ENCODE data around the gene SND1. TPM values are rescaled to one million over a fixed set of nuclear protein-coding genes. Genes with fewer than 3 reads are reported as not detected.

The SND1 gene
- total RNA-seq, 1 experiment from 2014 or later, result 147 TPM

DNA sequence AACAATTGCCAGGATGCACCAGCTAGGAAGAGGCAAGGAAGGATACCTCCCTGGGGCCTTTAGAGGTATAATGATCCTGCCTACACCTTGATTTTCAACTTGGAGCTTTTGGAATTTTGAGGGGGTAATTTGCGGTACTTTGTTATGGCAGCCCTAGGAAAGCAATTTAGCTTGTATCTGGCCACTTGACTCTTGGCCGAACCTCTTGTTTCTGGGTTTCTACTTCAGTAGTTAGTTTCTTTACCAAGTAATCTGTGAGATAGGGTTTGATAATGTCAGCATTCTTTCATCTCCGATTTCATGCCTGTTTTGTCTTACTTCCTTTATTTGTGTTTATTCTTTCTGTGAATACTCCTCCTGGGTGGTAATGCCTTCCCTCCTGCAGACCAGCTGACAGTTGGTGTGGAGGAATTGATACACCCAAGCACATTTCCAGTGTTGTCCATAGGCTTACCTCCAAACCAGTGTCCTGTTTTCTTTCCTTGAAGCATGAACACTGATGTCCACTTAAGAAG is 163.7 kb downstream of the SND1 start:
- DNase-seq, result peak in 1 of 2 experiments; percentile 33
- no peak overlapping the region for H3K27ac ChIP-seq
- 0 out of 2 replicates have a peak, but pooled peaks cover 4% of the 10 kb centered on the region for H3K36me3 ChIP-seq
- H3K4me3 ChIP-seq, result no peak overlapping the region
- H3K4me1 ChIP-seq, result peaks cover 6% of the 10 kb centered on the region; the same call in 1 of the 2 replicates
- H3K9me3 ChIP-seq (replicated peaks), result no peaks in the 10 kb centered on the region; the same call in 1 of the 2 replicates
- H3K27me3 ChIP-seq, result no peaks in the 10 kb centered on the region

DNA sequence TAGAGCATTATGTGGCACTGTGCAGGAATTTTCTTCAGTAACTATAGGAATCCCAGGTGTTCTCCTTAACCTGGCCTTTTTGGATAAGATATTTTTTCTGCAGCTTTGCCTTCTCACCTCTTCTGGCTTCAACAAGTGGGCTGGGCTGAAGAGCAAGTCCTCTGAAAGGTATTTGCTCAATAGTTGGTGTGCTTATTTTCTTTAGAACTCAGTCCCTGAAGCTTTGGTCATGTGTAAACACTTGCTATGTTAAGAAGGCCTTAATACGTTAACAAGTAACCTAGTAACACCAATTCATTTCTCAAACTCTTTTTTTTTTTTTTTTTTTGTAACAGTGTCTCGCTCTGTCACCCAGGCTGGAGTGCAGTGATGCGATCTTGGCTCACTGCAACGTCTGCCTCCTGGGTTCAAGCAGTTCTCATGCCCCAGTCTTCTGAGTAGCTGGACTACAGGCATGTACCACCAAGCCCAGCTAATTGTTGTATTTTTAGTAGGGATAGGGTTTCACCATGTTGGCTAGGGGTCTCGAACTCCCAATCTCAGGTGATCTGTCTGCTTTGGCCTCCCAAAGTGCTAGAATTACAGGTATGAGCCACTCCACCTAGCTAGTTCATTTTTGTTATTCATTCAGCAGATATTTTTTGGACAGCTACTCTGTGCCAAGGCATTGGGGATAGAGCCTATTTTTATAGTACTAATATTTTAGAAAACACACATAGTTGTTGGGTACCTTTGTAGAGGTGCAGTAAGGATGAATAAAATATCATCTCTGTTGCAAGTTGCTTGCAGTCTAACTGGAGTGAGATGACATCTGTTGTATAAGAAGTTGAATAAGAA is 164.6 kb downstream of the SND1 start:
- peaks cover 6% of the 10 kb centered on the region; the same call in 1 of the 2 replicates for H3K4me1 ChIP-seq
- H3K36me3 ChIP-seq, result peaks cover 5% of the 10 kb centered on the region; the same call in 1 of the 2 replicates
- H3K27ac ChIP-seq, result no peak overlapping the region
- no peak for DNase-seq
- no peak overlapping the region for H3K4me3 ChIP-seq
- no peaks in the 10 kb centered on the region for H3K27me3 ChIP-seq
- no peaks in the 10 kb centered on the region; the same call in 1 of the 2 replicates for H3K9me3 ChIP-seq (replicated peaks)

DNA sequence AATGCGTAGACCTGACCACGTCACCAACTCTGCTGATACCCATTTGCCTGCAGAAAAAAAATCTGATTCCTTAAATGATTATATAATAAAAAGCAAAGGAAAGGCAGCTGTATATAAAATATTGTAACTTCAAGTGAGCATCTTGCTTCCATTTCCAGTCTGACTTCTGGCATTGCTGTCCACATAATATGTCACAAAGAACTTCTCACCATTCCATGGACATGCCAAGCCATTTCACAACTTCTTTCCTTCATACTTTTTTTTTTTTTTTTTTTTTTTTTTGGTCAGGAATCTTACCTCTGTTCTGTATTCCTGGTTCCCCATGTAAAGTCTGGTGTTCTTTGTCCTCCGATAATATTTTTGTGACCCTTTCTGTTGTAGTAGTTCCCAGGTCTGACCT is 165.5 kb downstream of the SND1 start:
- H3K27ac ChIP-seq, result no peak overlapping the region
- no peaks in the 10 kb centered on the region for H3K27me3 ChIP-seq
- H3K9me3 ChIP-seq (replicated peaks), result no peaks in the 10 kb centered on the region; the same call in 1 of the 2 replicates

DNA sequence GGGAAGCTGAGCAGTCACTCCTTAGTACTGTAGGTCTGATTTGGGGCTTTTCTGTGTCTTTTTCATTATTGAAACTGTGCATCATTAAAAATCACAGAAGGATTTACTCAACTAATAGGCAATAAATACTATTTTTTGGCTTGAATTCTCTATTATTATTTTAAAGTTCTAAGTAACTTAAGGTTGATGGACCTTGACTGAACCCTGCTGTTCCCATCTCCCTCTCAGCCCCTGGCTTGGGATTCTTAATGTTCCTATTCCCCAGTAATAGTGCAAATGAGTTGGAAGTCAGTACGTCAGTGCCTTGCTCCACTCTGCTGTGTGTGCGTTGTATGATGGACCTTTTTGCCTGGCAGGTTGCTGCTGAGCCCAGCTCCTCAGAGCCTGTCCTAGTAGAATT is 166.3 kb downstream of the SND1 start:
- no peak for DNase-seq
- Histone ChIP-seq H3K36me3 (peaks cover 5% of the 10 kb centered on the region; the same call in 1 of the 2 replicates), H3K4me3 (no peak overlapping the region), H3K27ac (no peak overlapping the region), H3K9me3 (replicated peaks) (no peaks in the 10 kb centered on the region; the same call in 1 of the 2 replicates), H3K4me1 (peaks cover 6% of the 10 kb centered on the region; the same call in 1 of the 2 replicates), H3K27me3 (no peaks in the 10 kb centered on the region)

More for the DNA sequence above, 165.5 kb downstream of the SND1 start:
- H3K4me3 ChIP-seq, result no peak overlapping the region
- H3K4me1 ChIP-seq, result peaks cover 6% of the 10 kb centered on the region; the same call in 1 of the 2 replicates
- no peak for DNase-seq
- H3K36me3 ChIP-seq, result peaks cover 5% of the 10 kb centered on the region; the same call in 1 of the 2 replicates

DNA sequence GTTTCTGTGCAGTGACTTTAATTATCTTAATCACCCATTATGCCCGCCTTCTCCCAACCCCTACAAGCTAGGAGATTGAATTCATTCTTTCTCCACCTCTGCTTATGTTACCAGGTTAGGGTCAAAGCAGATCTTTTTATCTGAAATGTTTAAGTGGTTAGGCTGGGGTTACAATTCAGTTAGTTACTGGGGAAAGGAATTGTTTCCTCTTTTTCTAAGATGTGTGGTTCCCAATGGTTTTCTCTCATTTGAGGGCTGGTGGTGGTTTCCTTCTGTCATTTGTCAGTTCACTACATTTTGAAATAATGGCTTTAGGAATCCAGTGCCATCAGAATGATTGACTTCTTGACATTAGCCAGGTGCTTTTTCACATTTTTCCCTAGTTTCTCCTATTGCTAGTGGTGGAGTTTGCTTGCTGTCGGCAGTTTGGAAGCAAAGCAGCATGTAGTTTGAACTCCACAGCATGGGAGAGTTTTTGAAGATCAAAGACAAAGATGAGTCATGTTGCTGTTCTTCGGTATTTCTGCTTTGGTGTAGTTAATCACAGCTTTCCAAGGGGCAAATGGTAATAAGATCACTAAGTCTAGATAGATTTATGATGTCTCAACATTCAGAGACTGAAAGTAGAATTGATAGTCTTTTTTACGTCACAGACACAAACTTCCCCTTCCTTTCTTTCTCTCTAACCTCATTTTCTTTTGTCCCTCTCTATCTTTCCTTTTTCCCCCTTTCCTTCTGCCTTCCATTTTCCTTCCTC is 168.2 kb downstream of the SND1 start:
- DNase-seq, result no peak
- Histone ChIP-seq H3K9me3 (replicated peaks) (no peaks in the 10 kb centered on the region; the same call in 1 of the 2 replicates), H3K27ac (no peak overlapping the region)

DNA sequence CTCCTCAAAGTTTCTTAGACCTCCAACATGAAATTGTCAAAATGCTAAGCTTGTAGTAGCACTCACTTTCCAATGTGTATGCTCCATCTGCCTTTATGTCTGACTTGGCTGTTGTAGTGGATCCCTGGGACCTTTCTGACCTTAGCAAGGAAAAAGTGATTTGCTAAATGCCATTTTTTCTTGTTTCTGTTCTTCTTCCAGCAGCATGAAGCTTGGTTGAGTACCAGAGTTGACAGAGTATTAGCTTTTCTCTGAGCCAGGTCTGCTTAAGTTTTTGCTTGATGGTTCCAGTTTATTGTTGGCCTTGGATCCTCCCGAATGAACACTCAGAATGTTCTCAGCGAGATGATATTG is 168.7 kb downstream of the SND1 start:
- peaks cover 6% of the 10 kb centered on the region; the same call in 1 of the 2 replicates for H3K4me1 ChIP-seq
- H3K27me3 ChIP-seq, result no peaks in the 10 kb centered on the region
- no peak overlapping the region for H3K27ac ChIP-seq
- H3K36me3 ChIP-seq, result peaks cover 5% of the 10 kb centered on the region; the same call in 1 of the 2 replicates
- no peaks in the 10 kb centered on the region for H3K9me3 ChIP-seq (replicated peaks)
- DNase-seq, result no peak
- no peak overlapping the region for H3K4me3 ChIP-seq

More for the DNA sequence above, 168.2 kb downstream of the SND1 start:
- no peak overlapping the region for H3K4me3 ChIP-seq
- peaks cover 6% of the 10 kb centered on the region; the same call in 1 of the 2 replicates for H3K4me1 ChIP-seq
- H3K27me3 ChIP-seq, result no peaks in the 10 kb centered on the region
- H3K36me3 ChIP-seq, result peaks cover 5% of the 10 kb centered on the region; the same call in 1 of the 2 replicates

DNA sequence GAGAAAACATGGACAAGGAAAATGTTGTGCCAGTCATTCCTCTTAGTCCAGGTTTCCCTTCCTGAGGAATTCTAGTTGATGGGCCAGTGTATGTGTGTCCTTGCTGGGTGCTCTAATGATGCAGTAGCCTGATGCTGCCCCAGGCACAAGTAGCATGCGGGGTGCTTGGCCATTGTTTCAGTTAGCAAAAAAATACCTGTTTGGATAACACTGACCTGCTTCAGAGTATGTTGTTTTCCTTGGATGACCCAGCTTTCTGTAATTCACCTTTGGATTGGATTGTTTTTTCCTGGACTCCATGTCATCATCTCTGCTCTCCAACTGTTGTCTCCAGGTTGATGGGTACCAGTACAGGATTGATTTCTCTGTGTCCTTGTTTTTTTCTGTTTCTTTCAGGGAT is 169.2 kb downstream of the SND1 start:
- Histone ChIP-seq H3K4me1 (peaks cover 2% of the 10 kb centered on the region; the same call in 1 of the 2 replicates), H3K36me3 (peaks cover 5% of the 10 kb centered on the region; the same call in 1 of the 2 replicates), H3K4me3 (no peak overlapping the region), H3K27me3 (no peaks in the 10 kb centered on the region), H3K9me3 (replicated peaks) (no peaks in the 10 kb centered on the region), H3K27ac (no peak overlapping the region)
- no peak for DNase-seq

DNA sequence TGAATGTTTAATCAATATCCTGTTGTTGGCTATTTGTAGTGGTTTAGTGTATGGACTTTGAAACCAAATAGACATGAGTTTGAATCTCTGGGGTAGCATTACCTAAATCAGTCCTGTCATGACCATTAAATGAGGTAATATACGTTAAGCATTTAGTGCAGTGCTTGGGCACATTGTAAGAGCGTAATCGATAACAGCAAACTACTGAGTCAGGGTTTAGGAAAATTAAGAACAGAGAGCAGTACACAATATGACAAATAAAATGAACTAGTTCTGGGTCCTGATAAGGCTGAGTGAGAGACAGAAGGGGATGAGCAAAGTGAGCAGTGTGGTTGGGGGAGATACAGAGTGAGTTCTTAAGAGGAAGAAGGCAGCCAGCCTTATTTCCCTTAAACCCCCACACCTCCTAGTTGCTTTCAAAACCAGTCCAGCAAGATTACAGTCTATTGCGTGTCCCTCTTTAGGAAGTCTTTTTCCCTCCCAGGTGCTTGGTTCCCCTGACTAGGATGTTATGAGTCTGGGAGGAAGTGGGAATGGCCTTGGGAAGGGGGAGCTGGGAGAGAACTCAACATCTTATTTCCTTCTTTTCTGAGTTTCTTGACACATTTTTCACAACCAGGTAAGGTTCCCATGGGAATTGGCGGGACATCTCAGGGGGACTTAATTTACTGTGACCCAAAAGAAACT is 171.0 kb downstream of the SND1 start:
- Histone ChIP-seq H3K4me1 (no peaks in the 10 kb centered on the region), H3K4me3 (no peak overlapping the region), H3K36me3 (peaks cover 2% of the 10 kb centered on the region; the same call in 1 of the 2 replicates), H3K27me3 (no peaks in the 10 kb centered on the region), H3K9me3 (replicated peaks) (no peaks in the 10 kb centered on the region), H3K27ac (no peak overlapping the region)
- DNase-seq, result no peak

DNA sequence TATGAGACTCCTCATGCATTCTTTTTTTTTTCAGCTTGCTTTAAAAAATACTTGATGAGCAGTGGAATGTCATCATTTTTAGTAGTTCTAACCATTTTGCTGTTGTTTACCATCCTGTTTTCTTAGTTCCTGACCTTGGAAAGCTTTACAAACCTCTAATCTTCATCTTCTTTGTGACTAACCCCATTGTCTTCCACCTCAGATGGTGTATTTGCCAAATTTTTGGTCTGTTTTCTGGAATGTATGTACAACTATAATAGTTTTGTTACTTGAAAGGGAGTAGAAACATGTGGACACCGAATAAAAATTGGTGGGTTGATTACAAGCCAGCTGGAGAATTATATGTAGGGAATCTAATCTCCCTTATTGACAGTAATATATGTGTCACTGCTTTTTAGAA is 172.7 kb downstream of the SND1 start:
- H3K36me3 ChIP-seq, result peaks cover 2% of the 10 kb centered on the region; the same call in 1 of the 2 replicates
- H3K27ac ChIP-seq, result no peak overlapping the region
- H3K9me3 ChIP-seq (replicated peaks), result no peaks in the 10 kb centered on the region
- no peak overlapping the region for H3K4me3 ChIP-seq
- H3K4me1 ChIP-seq, result no peaks in the 10 kb centered on the region
- DNase-seq, result no peak
- H3K27me3 ChIP-seq, result no peaks in the 10 kb centered on the region

DNA sequence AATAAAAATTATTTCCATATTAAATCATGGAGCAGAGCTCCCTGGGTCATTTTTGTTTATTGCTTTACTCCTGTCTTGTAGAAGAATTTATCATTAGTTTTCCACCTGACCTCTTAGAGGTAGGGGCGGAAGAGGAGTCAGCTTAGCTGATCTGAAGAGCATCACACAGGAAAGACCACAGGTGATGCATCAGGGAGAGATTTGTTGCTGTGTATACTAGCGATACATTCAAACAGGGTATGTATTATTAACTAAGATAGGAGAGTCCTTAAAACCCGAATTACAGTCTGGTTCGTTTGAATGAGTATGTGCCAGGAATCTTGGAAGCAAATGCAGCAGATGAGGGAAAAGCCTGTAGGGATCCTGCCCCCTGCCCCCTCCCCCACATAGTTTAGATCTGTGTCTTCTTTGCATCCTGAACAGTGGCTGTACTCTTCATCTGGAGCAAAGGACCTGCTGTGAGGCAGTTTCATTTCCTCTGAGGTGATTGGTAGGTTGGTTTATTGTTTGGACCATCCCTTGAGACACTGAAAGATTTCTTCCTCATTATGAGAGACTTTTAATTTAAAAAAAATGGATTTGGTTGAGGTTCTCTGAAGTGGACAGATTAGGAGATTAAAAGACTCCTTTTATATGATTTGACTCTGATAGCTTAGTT is 177.0 kb downstream of the SND1 start:
- DNase-seq, result no peak
- H3K4me1 ChIP-seq, result no peaks in the 10 kb centered on the region
- no peaks in the 10 kb centered on the region for H3K27me3 ChIP-seq
- H3K9me3 ChIP-seq (replicated peaks), result no peaks in the 10 kb centered on the region
- no peak overlapping the region for H3K27ac ChIP-seq
- no peak overlapping the region for H3K4me3 ChIP-seq
- no peaks in the 10 kb centered on the region for H3K36me3 ChIP-seq

DNA sequence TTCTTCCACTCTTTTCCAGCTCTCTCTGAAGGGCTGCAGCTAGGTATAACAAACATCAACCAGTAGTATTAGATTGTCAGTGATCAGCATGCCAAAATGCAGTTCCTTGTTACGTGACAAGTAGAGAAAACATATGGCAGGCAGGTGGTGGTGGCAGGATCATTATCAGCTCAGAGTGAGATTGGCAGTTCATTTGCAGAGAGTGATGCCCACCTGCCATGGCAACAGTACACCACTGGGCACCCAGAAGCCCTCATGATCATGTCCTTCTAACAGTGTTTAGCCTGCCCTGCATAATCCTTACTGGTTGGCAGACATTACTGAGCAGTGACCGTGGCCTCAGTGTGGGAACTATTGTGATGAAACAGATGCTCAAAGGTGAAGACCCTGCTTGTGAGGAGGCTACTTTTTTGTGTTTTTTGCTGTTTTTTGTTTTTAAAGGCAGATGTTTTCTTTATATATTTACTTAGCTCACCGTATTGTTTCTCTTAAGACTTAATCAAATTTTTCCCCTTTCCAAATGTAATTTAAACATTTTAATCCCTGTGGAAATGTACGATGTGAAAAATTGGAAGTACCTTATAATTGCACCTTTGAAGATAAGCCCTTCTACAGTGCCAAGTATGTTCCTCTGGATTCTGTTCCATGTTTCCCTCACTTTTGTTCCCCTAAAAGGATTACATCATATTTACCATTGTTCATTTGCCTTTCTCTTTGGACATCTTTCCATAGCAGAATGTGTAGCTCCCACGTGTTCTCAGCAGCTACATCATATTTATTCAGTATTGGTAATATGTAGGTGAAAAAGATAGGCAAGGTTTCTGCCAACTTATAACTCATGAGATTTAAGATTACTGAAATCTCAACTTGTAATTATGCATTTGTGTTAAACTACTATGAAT is 179.6 kb downstream of the SND1 start:
- Histone ChIP-seq H3K9me3 (replicated peaks) (no peaks in the 10 kb centered on the region), H3K27ac (no peak overlapping the region), H3K4me3 (no peak overlapping the region), H3K4me1 (no peaks in the 10 kb centered on the region), H3K27me3 (no peaks in the 10 kb centered on the region), H3K36me3 (peaks cover 3% of the 10 kb centered on the region)
- DNase-seq, result no peak

DNA sequence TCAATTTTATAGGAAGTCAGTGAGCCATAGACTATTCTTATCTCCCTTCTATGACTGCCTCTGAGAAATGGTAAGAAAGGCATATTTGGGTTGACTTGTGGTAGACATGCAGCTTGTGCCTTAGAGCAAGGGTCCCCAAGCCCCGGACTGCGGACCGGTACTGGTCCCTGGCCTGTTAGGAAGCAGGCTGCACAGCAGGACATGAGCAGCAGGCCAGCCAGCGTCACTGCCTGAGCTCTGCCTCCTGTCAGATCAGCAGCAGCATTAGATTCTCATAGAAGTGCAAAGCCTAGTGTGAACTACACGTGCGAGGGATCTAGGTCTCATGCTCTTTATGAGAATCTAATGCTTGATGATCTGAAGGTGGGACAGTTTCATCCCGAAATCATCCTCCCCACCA is 180.6 kb downstream of the SND1 start:
- no peak overlapping the region for H3K27ac ChIP-seq
- peaks cover 12% of the 10 kb centered on the region for H3K36me3 ChIP-seq
- no peaks in the 10 kb centered on the region for H3K27me3 ChIP-seq
- H3K9me3 ChIP-seq (replicated peaks), result no peaks in the 10 kb centered on the region; the same call in 1 of the 2 replicates
- no peak overlapping the region for H3K4me3 ChIP-seq
- H3K4me1 ChIP-seq, result no peaks in the 10 kb centered on the region
- DNase-seq, result no peak

DNA sequence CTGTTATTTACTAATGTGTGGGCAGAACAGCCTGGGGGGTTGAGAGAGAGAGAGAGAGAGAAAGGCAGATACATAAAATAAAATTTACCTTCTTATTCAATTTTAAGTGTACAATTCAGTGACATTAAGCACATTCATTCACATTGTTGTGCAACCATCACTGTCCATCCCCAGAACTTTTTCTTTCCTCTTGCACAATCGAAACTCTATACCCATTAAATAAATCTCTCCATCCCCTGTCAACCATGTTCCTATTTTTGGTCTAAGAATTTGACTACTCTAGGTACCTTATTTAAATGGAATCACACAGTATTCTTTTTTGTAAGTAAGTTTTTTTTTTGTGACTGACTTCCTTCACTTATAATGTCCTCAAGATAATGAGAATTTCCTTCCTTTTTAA is 181.6 kb downstream of the SND1 start:
- Histone ChIP-seq H3K36me3 (peaks cover 12% of the 10 kb centered on the region), H3K27me3 (no peaks in the 10 kb centered on the region), H3K4me3 (no peak overlapping the region), H3K9me3 (replicated peaks) (no peaks in the 10 kb centered on the region; the same call in 1 of the 2 replicates), H3K4me1 (no peaks in the 10 kb centered on the region), H3K27ac (no peak overlapping the region)
- no peak for DNase-seq
